Parathyroid adenoma (tissue), 2 donors: Measurements from ENCODE around the gene MAP6.

Experiments used
- H2AFZ ChIP-seq: fragments of 300-600 bp; sonication (generic); one replicate; pipeline ENCODE4 v1.7.0; 2017; ENCODE audit warnings: antibody characterized with exemption, mild to moderate bottlenecking
- H3K27ac ChIP-seq: fragments of 300-600 bp; sonication (generic); one replicate; pipeline ENCODE4 v1.7.0; 2017
- H3K27me3 ChIP-seq: fragments of 300-600 bp; sonication (generic); one replicate; pipeline ENCODE4 v1.7.0; 2017; ENCODE audit warnings: low read length; ENCODE audit not compliant: control insufficient read depth, insufficient read depth
- H3K36me3 ChIP-seq: fragments of 300-600 bp; sonication (generic); one replicate; pipeline ENCODE4 v1.7.0; 2017; ENCODE audit warnings: low read length; ENCODE audit not compliant: control insufficient read depth, insufficient read depth
- H3K4me1 ChIP-seq: fragments of 300-600 bp; sonication (generic); one replicate; pipeline ENCODE4 v1.7.0; 2017; ENCODE audit warnings: control low read depth
- H3K4me2 ChIP-seq: fragments of 300-600 bp; sonication (generic); one replicate; pipeline ENCODE4 v1.7.0; 2017; ENCODE audit warnings: low read length
- H3K4me3 ChIP-seq: fragments of 300-600 bp; sonication (generic); one replicate; pipeline ENCODE4 v1.7.0; 2017; ENCODE audit warnings: low read depth, low read length
- H3K79me2 ChIP-seq: fragments of 300-600 bp; sonication (generic); one replicate; pipeline ENCODE4 v1.7.0; 2017; ENCODE audit warnings: control low read depth
- H3K9ac ChIP-seq: fragments of 300-600 bp; sonication (generic); one replicate; pipeline ENCODE4 v1.7.0; 2017; ENCODE audit warnings: mild to moderate bottlenecking
- H3K9me3 ChIP-seq: fragments of 300-600 bp; sonication (generic); one replicate; pipeline ENCODE4 v1.7.0; 2017; ENCODE audit warnings: low read length; ENCODE audit not compliant: control insufficient read depth
- CTCF ChIP-seq: fragments of 300-600 bp; sonication (generic); IDR thresholded peaks from one replicate; pipeline ENCODE4 v1.7.0; 2017; ENCODE audit warnings: antibody characterized with exemption, mild to moderate bottlenecking
- donor health status: primary hyperparathyroidism.

MAP6 gene

GRCh38 chr11:75555079-75555811 lies 113.6 kb downstream of the MAP6 start:
- no peaks in the 10 kb centered on the region for H3K36me3 ChIP-seq
- H2AFZ ChIP-seq, result no peak overlapping the region
- H3K27ac ChIP-seq, result no peak overlapping the region
- peaks cover 7% of the 10 kb centered on the region for H3K4me1 ChIP-seq
- no peaks in the 10 kb centered on the region for H3K9me3 ChIP-seq
- no peak overlapping the region for H3K9ac ChIP-seq
- H3K4me3 ChIP-seq, result no peak overlapping the region
- no peak for TF ChIP-seq CTCF
- H3K4me2 ChIP-seq, result no peak overlapping the region
- no peaks in the 10 kb centered on the region for H3K27me3 ChIP-seq
- H3K79me2 ChIP-seq, result no peaks in the 10 kb centered on the region

GRCh38 chr11:75554258-75555022 lies 114.4 kb downstream of the MAP6 start:
- Histone ChIP-seq H3K79me2 (no peaks in the 10 kb centered on the region), H3K4me1 (peaks cover 7% of the 10 kb centered on the region), H3K4me2 (no peak overlapping the region), H3K27ac (no peak overlapping the region), H2AFZ (no peak overlapping the region), H3K9me3 (no peaks in the 10 kb centered on the region), H3K4me3 (no peak overlapping the region), H3K27me3 (no peaks in the 10 kb centered on the region), H3K9ac (no peak overlapping the region), H3K36me3 (no peaks in the 10 kb centered on the region)
- no peak for TF ChIP-seq CTCF

GRCh38 chr11:75553889-75554257 lies 115.0 kb downstream of the MAP6 start:
- no peak overlapping the region for H3K4me2 ChIP-seq

GRCh38 chr11:75553182-75553581 lies 115.7 kb downstream of the MAP6 start:
- Histone ChIP-seq H3K4me3 (no peak overlapping the region), H3K36me3 (no peaks in the 10 kb centered on the region), H3K27me3 (no peaks in the 10 kb centered on the region), H3K4me2 (no peak overlapping the region), H3K4me1 (no peaks in the 10 kb centered on the region), H3K79me2 (no peaks in the 10 kb centered on the region), H3K27ac (no peak overlapping the region), H3K9ac (no peak overlapping the region), H3K9me3 (no peaks in the 10 kb centered on the region), H2AFZ (no peak overlapping the region)
- no peak for TF ChIP-seq CTCF

More at GRCh38 chr11:75553889-75554257, 115.0 kb downstream of the MAP6 start:
- Histone ChIP-seq H3K79me2 (no peaks in the 10 kb centered on the region), H3K4me3 (no peak overlapping the region), H3K4me1 (peaks cover 1% of the 10 kb centered on the region), H3K9me3 (no peaks in the 10 kb centered on the region), H3K36me3 (no peaks in the 10 kb centered on the region), H3K27me3 (no peaks in the 10 kb centered on the region), H3K27ac (no peak overlapping the region), H3K9ac (no peak overlapping the region), H2AFZ (no peak overlapping the region)
- no peak for TF ChIP-seq CTCF
